ENCODE measurements around the gene VRK1.

DNA sequence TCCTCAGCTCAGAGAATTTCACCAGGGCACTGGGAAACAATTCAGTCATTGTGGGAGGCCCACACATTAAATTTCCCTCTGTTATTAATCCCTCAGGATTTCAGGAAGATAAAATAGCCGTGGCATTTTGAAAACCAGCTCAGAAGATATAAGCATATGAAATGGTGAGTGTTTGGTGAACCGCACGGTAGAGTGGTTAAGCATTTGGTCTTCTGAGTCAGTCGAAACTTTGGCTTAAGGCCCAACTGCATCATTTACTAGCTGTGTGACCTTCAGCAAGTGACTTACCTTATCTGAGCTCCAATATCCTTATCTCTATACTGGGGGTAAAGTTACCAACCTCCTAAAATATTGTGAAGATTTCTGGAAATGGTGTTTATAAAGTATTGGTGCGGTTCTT, 5.2 kb upstream of the VRK1 start:
- TF ChIP-seq, protein P1, sequence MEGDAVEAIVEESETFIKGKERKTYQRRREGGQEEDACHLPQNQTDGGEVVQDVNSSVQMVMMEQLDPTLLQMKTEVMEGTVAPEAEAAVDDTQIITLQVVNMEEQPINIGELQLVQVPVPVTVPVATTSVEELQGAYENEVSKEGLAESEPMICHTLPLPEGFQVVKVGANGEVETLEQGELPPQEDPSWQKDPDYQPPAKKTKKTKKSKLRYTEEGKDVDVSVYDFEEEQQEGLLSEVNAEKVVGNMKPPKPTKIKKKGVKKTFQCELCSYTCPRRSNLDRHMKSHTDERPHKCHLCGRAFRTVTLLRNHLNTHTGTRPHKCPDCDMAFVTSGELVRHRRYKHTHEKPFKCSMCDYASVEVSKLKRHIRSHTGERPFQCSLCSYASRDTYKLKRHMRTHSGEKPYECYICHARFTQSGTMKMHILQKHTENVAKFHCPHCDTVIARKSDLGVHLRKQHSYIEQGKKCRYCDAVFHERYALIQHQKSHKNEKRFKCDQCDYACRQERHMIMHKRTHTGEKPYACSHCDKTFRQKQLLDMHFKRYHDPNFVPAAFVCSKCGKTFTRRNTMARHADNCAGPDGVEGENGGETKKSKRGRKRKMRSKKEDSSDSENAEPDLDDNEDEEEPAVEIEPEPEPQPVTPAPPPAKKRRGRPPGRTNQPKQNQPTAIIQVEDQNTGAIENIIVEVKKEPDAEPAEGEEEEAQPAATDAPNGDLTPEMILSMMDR (IDR thresholded peaks at IDR 0.05) = no peak
- no peak for TF ChIP-seq POLR2A (IDR thresholded peaks at IDR 0.05)

All from suprapubic skin (tissue), 3 donors.